Stomach smooth muscle (tissue), 2 donors: ENCODE results near the gene FGF13.

Source experiments
- H3K27ac ChIP-seq: one replicate; pipeline ENCODE4 v1.7.0; 2013; ENCODE audit warnings: mild to moderate bottlenecking, low read length, inconsistent platforms
- H3K27me3 ChIP-seq, 2 donors: one replicate each; pipeline ENCODE4 v1.7.0; 2013; ENCODE audit warnings: low read length in 2 of 2; ENCODE audit not compliant: insufficient read depth in 2 of 2, control insufficient read depth in 1 of 2
- H3K36me3 ChIP-seq, 2 donors: one replicate each; pipeline ENCODE4 v1.7.0; 2013; ENCODE audit warnings: low read length in 2 of 2; ENCODE audit not compliant: control insufficient read depth in 2 of 2, insufficient read depth in 2 of 2
- H3K4me1 ChIP-seq: one replicate; pipeline ENCODE4 v1.7.0; 2013; ENCODE audit warnings: low read length; ENCODE audit not compliant: control insufficient read depth, insufficient read depth
- H3K4me3 ChIP-seq, 2 donors: one replicate each; pipeline ENCODE4 v1.7.0; 2013; ENCODE audit warnings: low read length in 2 of 2
- H3K9ac ChIP-seq, 2 donors: one replicate each; pipeline ENCODE4 v1.7.0; 2013; ENCODE audit warnings: low read length in 2 of 2, mild to moderate bottlenecking in 1 of 2
- H3K9me3 ChIP-seq, 2 donors: one replicate each; pipeline ENCODE4 v1.7.0; 2013; ENCODE audit warnings: low read length in 2 of 2; ENCODE audit not compliant: control insufficient read depth in 2 of 2
- donor health status: healthy.
- donor health status: Pancreatic carcinoma.

FGF13 gene

GRCh38 chrX:138711399-138712347 lies at the start of gene FGF13:
FGF13 (minus strand) TSS chrX:138711717; CDS start chrX:138711003, 714 bp downstream.
- Histone ChIP-seq H3K4me1 (peaks cover 9% of the 10 kb centered on the region), H3K27me3 (no peaks in the 10 kb centered on the region), H3K27ac (no peak within 1 kb of the TSS), H3K4me3 (peak within 1 kb of the TSS; percentile 78), H3K9ac (peak within 1 kb of the TSS; percentile 46 to 58), H3K9me3 (no peaks in the 10 kb centered on the region), H3K36me3 (no peaks in the 10 kb centered on the region)

- H3K4me1 ChIP-seq: peaks cover 3% of the 10 kb centered on the region
- peaks cover 0 to 15% of the 10 kb centered on the region in 2 donors for H3K27me3 ChIP-seq
- no peak overlapping the region for H3K27ac ChIP-seq
- no peak overlapping the region for H3K9ac ChIP-seq
- H3K9me3 ChIP-seq: no peaks in the 10 kb centered on the region
- no peak overlapping the region for H3K4me3 ChIP-seq
- no peaks in the 10 kb centered on the region for H3K36me3 ChIP-seq
Measured at GRCh38 chrX:138759217-138759943, 47.9 kb upstream of the FGF13 start.

- H3K4me3 ChIP-seq: no peak overlapping the region
- H3K4me1 ChIP-seq: peaks cover 3% of the 10 kb centered on the region
- H3K9ac ChIP-seq: no peak overlapping the region
- H3K9me3 ChIP-seq: no peaks in the 10 kb centered on the region
- H3K27me3 ChIP-seq: peaks cover 0 to 14% of the 10 kb centered on the region in 2 donors
- H3K27ac ChIP-seq: no peak overlapping the region
- no peaks in the 10 kb centered on the region for H3K36me3 ChIP-seq
Measured at GRCh38 chrX:138756234-138756633, 44.7 kb upstream of the FGF13 start.

GRCh38 chrX:138754861-138755260 lies 43.3 kb upstream of the FGF13 start:
- Histone ChIP-seq H3K27ac (no peak overlapping the region), H3K27me3 (peaks cover 0 to 18% of the 10 kb centered on the region in 2 donors), H3K36me3 (no peaks in the 10 kb centered on the region), H3K4me3 (no peak overlapping the region), H3K4me1 (peaks cover 3% of the 10 kb centered on the region), H3K9ac (no peak overlapping the region), H3K9me3 (no peaks in the 10 kb centered on the region)

GRCh38 chrX:138748480-138748879 lies 37.0 kb upstream of the FGF13 start:
- peaks cover 0 to 19% of the 10 kb centered on the region in 2 donors for H3K27me3 ChIP-seq
- H3K9me3 ChIP-seq: no peaks in the 10 kb centered on the region
- H3K27ac ChIP-seq: no peak overlapping the region
- no peak overlapping the region for H3K4me3 ChIP-seq
- H3K36me3 ChIP-seq: no peaks in the 10 kb centered on the region
- H3K4me1 ChIP-seq: no peaks in the 10 kb centered on the region
- no peak overlapping the region for H3K9ac ChIP-seq

GRCh38 chrX:138745196-138745595 lies 33.7 kb upstream of the FGF13 start:
- no peaks in the 10 kb centered on the region for H3K36me3 ChIP-seq
- H3K4me1 ChIP-seq: no peaks in the 10 kb centered on the region
- no peak overlapping the region for H3K4me3 ChIP-seq
- H3K27ac ChIP-seq: no peak overlapping the region
- H3K9ac ChIP-seq: no peak overlapping the region
- peaks cover 0 to 21% of the 10 kb centered on the region in 2 donors for H3K27me3 ChIP-seq
- no peaks in the 10 kb centered on the region for H3K9me3 ChIP-seq

GRCh38 chrX:138742217-138742616 lies 30.7 kb upstream of the FGF13 start:
- no peaks in the 10 kb centered on the region for H3K4me1 ChIP-seq
- H3K27ac ChIP-seq: no peak overlapping the region
- peaks cover 0 to 14% of the 10 kb centered on the region in 2 donors for H3K27me3 ChIP-seq
- no peaks in the 10 kb centered on the region for H3K36me3 ChIP-seq
- H3K9me3 ChIP-seq: no peaks in the 10 kb centered on the region
- no peak overlapping the region for H3K4me3 ChIP-seq
- no peak overlapping the region for H3K9ac ChIP-seq

GRCh38 chrX:138740341-138740740 lies 28.8 kb upstream of the FGF13 start:
- Histone ChIP-seq H3K9ac (no peak overlapping the region), H3K36me3 (no peaks in the 10 kb centered on the region), H3K4me3 (no peak overlapping the region), H3K9me3 (no peaks in the 10 kb centered on the region), H3K4me1 (no peaks in the 10 kb centered on the region), H3K27ac (no peak overlapping the region), H3K27me3 (peaks cover 0 to 11% of the 10 kb centered on the region in 2 donors)

GRCh38 chrX:138723301-138723700 lies 11.8 kb upstream of the FGF13 start:
- Histone ChIP-seq H3K9ac (no peak overlapping the region), H3K4me3 (no peak overlapping the region), H3K36me3 (no peaks in the 10 kb centered on the region), H3K27ac (no peak overlapping the region), H3K27me3 (no peaks in the 10 kb centered on the region), H3K9me3 (no peaks in the 10 kb centered on the region), H3K4me1 (no peaks in the 10 kb centered on the region)

- Histone ChIP-seq H3K4me1 (no peaks in the 10 kb centered on the region), H3K27me3 (no peaks in the 10 kb centered on the region)
Measured at GRCh38 chrX:138719396-138719795, 7.9 kb upstream of the FGF13 start.

More at GRCh38 chrX:138719396-138719795, 7.9 kb upstream of the FGF13 start:
- H3K27ac ChIP-seq: no peak overlapping the region
- H3K9ac ChIP-seq: no peak overlapping the region
- H3K4me3 ChIP-seq: no peak overlapping the region
- H3K9me3 ChIP-seq: no peaks in the 10 kb centered on the region
- no peaks in the 10 kb centered on the region for H3K36me3 ChIP-seq
